ENCODE data around the gene DNAH9.

The DNAH9 gene

GRCh38 chr17:11690681-11691080, 92.4 kb downstream of the DNAH9 start:
- no peak for DNase-seq

- no peak for DNase-seq
These were observed 94.4 kb downstream of the DNAH9 start for GRCh38 chr17:11692688-11693087.

DNA sequence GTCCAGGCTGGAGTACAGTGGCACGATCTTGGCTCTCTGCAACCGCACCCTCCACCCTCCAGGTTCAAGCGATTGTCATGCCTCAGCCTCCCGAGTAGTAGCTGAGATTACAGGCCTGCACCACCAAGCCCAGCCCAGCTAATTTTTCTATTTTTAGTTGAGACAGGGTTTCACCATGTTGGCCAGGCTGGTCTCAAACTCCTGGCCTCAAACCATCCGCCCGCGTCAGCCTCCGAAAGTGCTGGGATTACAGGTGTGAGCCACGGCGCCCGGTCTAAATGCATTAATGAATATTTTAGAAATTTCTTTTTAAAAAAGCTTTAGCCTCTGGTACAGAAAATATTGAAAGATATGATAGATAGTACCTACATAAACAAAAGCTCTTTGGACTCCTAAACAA, 95.0 kb downstream of the DNAH9 start:
- no peak for DNase-seq

GRCh38 chr17:11700668-11701067, 102.4 kb downstream of the DNAH9 start:
- no peak for DNase-seq

DNA sequence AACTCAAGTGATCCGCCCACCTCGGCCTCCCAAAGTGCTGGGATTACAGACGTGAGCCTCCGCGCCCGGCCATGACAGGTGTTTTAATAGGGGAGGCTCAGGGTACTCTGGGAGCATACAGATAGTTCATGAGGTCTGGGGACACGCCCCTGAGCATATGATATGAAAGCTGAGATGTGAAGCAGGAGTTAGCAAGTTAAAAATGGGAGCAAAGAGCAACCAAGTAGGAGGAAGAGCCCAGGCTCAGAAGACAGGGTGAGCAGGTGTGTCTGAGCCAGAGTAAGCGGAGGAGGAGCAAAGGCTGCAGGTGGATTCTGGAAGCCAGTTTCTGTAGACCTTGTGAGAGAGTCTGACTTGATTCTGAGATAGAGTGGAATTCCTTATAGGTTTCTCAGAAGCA, 103.6 kb downstream of the DNAH9 start:
- no peak for DNase-seq

GRCh38 chr17:11704041-11704440, 105.8 kb downstream of the DNAH9 start:
- DNase-seq, result no peak

DNA sequence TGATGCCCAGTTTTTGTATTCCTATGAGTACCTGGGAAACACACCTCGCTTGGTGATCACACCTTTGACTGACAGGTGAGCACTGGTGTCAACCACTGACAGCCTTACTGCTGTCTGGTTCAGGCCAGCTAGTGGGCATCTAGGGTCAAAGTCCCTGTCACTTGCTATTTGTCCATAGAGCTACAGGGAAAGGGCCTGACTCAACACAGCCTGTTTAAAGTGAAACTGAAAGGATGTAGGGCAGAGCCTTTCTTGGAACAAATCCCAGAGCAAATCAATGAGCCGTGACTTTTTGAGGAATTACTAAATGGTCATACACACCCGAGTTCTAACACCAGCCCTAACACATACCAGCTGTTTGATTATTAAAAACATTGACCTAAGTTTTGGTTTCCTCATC, 106.8 kb downstream of the DNAH9 start:
- DNase-seq, result no peak

DNA sequence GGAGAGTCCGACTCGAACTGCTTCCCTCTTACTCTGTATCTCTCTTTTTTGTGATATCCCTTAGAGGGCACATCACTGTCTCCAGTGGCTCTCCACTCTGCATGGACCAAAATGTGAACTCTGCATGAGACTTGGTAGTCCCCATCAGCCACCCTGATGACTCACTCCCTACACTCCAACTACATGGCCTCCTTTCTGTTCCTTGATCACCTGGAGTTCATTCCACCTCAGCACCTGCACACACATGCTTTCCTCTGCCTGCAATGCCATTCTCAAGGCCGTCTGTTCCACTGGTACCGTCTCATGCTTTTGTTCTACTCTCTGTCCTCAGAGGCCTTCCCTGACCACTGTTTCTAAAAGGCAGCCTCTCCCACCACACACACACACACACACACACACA, 109.3 kb downstream of the DNAH9 start:
- no peak for DNase-seq

DNA sequence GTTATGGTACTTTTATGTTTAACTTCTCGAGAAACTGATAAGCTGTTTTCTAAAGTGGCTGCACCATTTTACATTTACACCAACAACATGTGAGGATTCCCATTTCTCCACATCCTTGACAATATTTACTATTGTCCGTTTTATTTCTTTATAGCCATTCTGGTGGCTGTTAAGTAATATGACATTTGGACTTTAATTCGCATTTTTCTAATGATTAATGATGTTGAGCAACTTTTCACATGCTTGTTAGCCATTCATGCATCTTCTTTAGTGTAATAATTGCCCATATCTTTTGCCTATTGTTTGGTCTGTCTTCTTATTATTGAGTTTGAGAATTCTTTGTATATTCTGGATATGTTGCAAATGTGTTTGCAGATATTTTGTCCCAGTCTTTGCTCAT, 114.2 kb downstream of the DNAH9 start:
- no peak for DNase-seq

DNA sequence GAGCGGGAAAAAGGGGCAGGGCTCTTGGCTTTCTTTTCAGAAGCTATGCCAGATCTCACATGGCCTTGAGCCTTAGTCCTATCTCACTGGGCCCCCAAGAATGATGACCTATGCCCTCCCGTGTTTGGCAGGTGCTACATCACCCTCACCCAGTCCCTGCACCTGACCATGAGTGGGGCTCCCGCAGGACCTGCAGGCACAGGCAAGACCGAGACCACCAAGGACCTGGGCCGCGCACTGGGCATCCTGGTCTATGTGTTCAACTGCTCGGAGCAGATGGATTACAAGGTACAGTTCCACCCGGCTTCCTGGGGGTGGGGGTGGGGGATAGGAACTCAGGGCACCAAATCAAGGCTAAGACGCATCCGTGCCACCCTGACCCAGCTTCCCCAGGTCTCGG, 120.9 kb downstream of the DNAH9 start:
- no peak for DNase-seq

DNA sequence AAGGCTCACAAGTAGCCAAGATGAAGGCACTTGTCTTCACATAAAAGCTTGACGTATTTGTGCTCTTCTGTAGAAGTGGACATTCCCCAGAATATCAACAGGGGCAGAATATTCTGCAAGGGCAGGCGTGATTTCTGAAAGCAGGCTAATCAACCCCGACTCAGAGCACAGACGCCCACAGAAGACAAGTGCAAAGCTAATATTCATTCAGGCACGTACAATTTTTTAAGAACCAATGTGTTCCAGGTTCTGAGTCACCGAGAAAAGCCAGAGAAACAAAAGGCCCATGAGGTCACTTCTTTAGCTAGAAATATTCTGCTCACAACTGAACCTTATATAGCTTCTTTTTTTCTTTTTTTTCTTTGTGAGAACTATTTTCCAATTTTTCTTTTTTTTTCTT, 121.6 kb downstream of the DNAH9 start:
- no peak for DNase-seq

DNA sequence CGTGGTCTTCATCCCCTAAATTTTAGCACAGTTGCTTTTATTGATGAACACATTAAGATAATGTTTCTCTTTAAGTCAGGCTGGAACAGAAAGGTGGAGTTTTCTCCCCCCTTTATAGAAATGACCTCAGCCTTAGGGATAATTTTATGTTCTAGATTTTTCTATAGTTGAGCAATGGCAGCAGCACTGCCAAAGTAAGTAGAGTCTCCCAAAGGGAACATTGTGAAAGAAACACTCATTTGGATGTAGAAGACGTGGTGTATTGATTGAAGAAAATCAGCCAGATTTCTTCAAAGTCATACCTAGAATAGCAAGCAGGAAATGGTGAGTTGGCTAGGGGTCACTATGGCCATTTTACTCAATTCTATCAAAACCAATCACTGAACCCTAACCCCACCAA, 122.5 kb downstream of the DNAH9 start:
- no peak for DNase-seq

DNA sequence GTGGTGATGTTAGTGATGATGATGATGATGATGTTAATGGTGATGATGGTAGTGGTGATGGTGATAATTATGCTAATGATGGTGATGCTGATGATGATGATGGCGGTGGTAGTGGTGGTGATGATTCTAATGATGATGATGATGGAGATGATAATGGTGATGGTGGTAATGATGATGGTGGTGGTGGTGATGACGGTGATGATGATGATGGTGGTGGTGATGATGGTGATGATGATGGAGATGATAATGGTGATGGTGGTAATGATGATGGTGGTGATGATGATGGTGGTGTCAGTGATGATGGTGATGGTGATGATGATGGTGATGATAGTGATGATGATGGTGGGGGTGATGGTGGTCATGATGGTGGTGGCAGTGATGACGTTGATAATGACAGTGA, 132.5 kb downstream of the DNAH9 start:
- DNase-seq, result no peak

- no peak for DNase-seq
These were observed 138.5 kb downstream of the DNAH9 start for GRCh38 chr17:11736613-11737312.

DNA sequence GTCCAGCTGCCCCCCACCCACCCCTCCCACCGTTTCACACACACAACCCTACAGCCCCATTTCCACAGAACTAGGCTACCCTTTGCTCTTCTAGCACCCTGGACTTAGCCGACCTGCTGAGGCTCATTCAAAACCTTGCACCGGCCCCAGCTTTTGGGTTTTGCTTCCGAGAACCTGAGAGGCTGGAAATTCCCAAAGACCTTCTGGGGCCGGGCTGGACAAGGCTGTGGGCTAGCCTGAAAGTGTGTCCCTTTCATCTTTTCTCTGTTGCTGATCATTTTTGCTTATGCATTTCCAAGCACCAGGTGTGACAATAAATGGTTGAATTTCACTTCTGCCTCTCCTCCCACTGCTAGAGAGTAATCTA, 139.0 kb downstream of the DNAH9 start:
- DNase-seq, result no peak

GRCh38 chr17:11738151-11738550, 139.9 kb downstream of the DNAH9 start:
- DNase-seq, result no peak

- DNase-seq, result no peak
These were observed 141.1 kb downstream of the DNAH9 start for GRCh38 chr17:11739351-11739750.

- DNase-seq, result no peak
These were observed 141.6 kb downstream of the DNAH9 start for GRCh38 chr17:11739848-11740247.

- DNase-seq, result no peak
These were observed 144.6 kb downstream of the DNAH9 start for GRCh38 chr17:11742886-11743285.

GRCh38 chr17:11744696-11745095, 146.4 kb downstream of the DNAH9 start:
- no peak for DNase-seq

GRCh38 chr17:11747441-11747840, 149.2 kb downstream of the DNAH9 start:
- DNase-seq, result no peak

- DNase-seq, result no peak
These were observed 159.5 kb downstream of the DNAH9 start for GRCh38 chr17:11757815-11758214.

DNA sequence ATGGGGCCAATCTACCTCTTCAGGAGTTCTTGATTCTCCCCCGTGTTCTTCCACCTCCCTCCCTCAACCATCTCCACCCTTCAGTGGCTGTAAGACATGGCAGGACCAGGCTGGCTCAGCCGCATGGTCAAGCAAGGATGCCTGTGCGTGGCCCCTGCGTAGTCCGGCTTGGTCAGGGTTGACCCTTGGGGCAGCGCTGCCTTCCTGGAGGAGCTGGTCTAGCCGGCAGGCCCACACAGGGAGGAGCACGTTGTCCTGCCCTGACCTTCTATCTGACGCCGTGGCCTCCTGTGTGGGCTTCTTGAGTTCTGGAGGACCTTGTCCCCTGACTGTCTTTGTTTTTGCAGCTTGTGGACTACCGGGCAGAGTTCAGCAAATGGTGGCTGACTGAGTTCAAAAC, 169.8 kb downstream of the DNAH9 start:
- no peak for DNase-seq

GRCh38 chr17:11768981-11769380, 170.7 kb downstream of the DNAH9 start:
- DNase-seq, result no peak

DNA sequence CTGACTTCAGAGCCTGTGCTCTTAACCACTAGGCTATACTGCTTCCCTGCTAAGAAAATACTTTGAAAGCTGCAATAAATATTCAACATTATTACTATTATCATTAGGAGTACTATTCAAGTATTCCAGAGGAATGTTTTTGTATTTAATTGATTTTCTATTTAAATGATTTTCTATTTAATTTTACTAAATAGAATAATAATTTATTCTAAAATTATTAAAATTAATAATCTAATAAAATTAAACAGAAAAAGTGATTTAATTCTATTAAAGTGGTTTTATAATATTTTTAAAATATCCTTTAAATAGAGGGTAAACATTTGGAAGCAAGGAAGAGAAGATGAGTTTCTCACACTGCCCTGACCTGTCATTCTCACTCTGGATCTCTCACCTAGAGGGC, 173.8 kb downstream of the DNAH9 start:
- no peak for DNase-seq

- DNase-seq, result no peak
These were observed 181.6 kb downstream of the DNAH9 start for GRCh38 chr17:11779892-11780291.
